K562 (cell line): Measurements from ENCODE around the gene NUDT22. TPM values are rescaled to one million over a fixed set of nuclear protein-coding genes. Genes with fewer than 3 reads are reported as not detected.

Source experiments
- ATAC-seq: fragments of 200-7000 bp; cut with Tn5 transposase; 3 replicates; pipeline ENCODE4 v1.9.1; 2020; ENCODE audit warnings: moderate library complexity
- BruUV-seq: library from RNA; stranded (reverse); fragments of 400-500 nt; replicated peaks from 2 replicates; lab custom pipeline; 2021; lab: Mats Ljungman, UMichigan
- CTCF ChIA-PET: fragments of 300-600 bp; formaldehyde crosslinking; extraction: SDS; loops from one replicate; lab custom pipeline; 2021; ENCODE audit warnings: low intra/inter-chr PET ratio; lab: Yijun Ruan, JAX
- POLR2A ChIA-PET: fragments of 300-600, 350-650 bp; sonication (Branson Sonifier 250); formaldehyde crosslinking; extraction: SDS; loops from one replicate; lab custom pipeline; 2021; ENCODE audit warnings: antibody characterized with exemption, inconsistent platforms; lab: Yijun Ruan, JAX
- DNase-seq, 4 experiments: peaks; one replicate each; pipeline versions ENCODE4 v3.0.0 to v3.0.0-alpha.2; 2011 to 2018; ENCODE audit warnings: low spot score in 3 of 4, mixed read lengths in 3 of 4; ENCODE audit errors: extremely low read depth in 1 of 4
- FAIRE-seq: peaks from 2 replicates; lab custom pipeline; 2011; peaks lifted over from hg19 to GRCh38; lab: Jason Lieb, UNC
- H2AFZ ChIP-seq: 2 replicates; pipeline ENCODE4 v1.6.0; 2011; ENCODE audit warnings: low read depth, low read length, control low read depth, inconsistent platforms
- H3K27ac ChIP-seq: fragments of 200-600 bp; 3 replicates; pipeline ENCODE4 v1.8.0; 2011; ENCODE audit warnings: low read depth, mild to moderate bottlenecking, control low read depth, inconsistent platforms, low read length, moderate library complexity, mixed read lengths; ENCODE audit errors: extremely low read depth
- H3K27me3 ChIP-seq, 2 experiments: fragments of 300-600 bp in 1 of 2; 2 replicates in 1 of 2; 3 replicates in 1 of 2; pipeline versions ENCODE4 v1.6.0 to v1.8.0; 2011; ENCODE audit warnings: inconsistent platforms in 2 of 2, low read length in 2 of 2, mild to moderate bottlenecking in 1 of 2, mixed read lengths in 1 of 2, moderate library complexity in 1 of 2; ENCODE audit not compliant: control insufficient read depth in 2 of 2, insufficient read depth in 2 of 2
- H3K36me3 ChIP-seq: fragments of 300-600 bp; 3 replicates; pipeline ENCODE4 v1.8.0; 2011; ENCODE audit warnings: mild to moderate bottlenecking, low read length, inconsistent platforms; ENCODE audit not compliant: control insufficient read depth, insufficient read depth
- H3K4me1 ChIP-seq, 2 experiments: fragments of 200-600 bp in 1 of 2; replicated peaks in 1 of 2; 2 replicates in 1 of 2; 3 replicates in 1 of 2; pipeline versions ENCODE4 v1.5.1 to v1.8.0; 2011; ENCODE audit warnings: inconsistent platforms in 2 of 2, low read length in 2 of 2, mild to moderate bottlenecking in 1 of 2, mixed read lengths in 1 of 2, moderate library complexity in 1 of 2; ENCODE audit not compliant: control insufficient read depth in 2 of 2, insufficient read depth in 2 of 2
- H3K4me2 ChIP-seq: 2 replicates; pipeline ENCODE4 v1.6.1; 2011; ENCODE audit warnings: low read length, control low read depth, inconsistent platforms, mixed read lengths; ENCODE audit not compliant: insufficient read depth
- H3K4me3 ChIP-seq: fragments of 200-600 bp; sonication (generic), shearing (Covaris generic); 2 replicates; pipeline ENCODE4 v1.5.1; 2016; ENCODE audit warnings: control low read depth, inconsistent platforms
- H3K79me2 ChIP-seq: fragments of 200-600 bp; 3 replicates; pipeline ENCODE4 v1.8.0; 2011; ENCODE audit warnings: low read length, inconsistent platforms; ENCODE audit not compliant: control insufficient read depth, insufficient read depth
- H3K9ac ChIP-seq, 2 experiments: 2 replicates each; pipeline versions ENCODE4 v1.6.0 to v1.6.1; 2011; ENCODE audit warnings: low read depth in 2 of 2, low read length in 2 of 2, control low read depth in 1 of 2, inconsistent platforms in 1 of 2, mild to moderate bottlenecking in 1 of 2, mixed read lengths in 1 of 2; ENCODE audit not compliant: insufficient read depth in 1 of 2
- H3K9me1 ChIP-seq: one replicate; pipeline ENCODE4 v1.6.0; 2011; ENCODE audit warnings: inconsistent platforms, mild to moderate bottlenecking, low read length, moderate library complexity; ENCODE audit not compliant: control insufficient read depth, insufficient read depth
- H3K9me3 ChIP-seq: replicated peaks from 2 replicates; pipeline ENCODE4 v1.5.1; 2011; ENCODE audit warnings: low read depth, low read length, inconsistent platforms; ENCODE audit not compliant: control insufficient read depth, insufficient read depth
- H4K20me1 ChIP-seq: replicated peaks from 2 replicates; pipeline ENCODE4 v1.6.1; 2011; ENCODE audit warnings: low read length, inconsistent platforms, mixed read lengths; ENCODE audit not compliant: control insufficient read depth, insufficient read depth
- CBFA2T2 ChIP-seq: fragments of 450-650 bp; conservative IDR thresholded peaks from 2 replicates; pipeline ENCODE4 v1.6.1; 2017; ENCODE audit warnings: mild to moderate bottlenecking
- CBFA2T3 ChIP-seq: fragments of 450-650 bp; IDR thresholded peaks from 2 replicates; pipeline ENCODE4 v1.6.1; 2017
- HDAC6 ChIP-seq: IDR thresholded peaks from 2 replicates; pipeline ENCODE4 v1.6.1; 2012; ENCODE audit warnings: low read depth, mild to moderate bottlenecking, control low read depth, inconsistent platforms, low read length, moderate library complexity
- IRF1 ChIP-seq: sonication (generic); formaldehyde crosslinking; IDR thresholded peaks from 2 replicates; pipeline ENCODE4 v1.8.0; 2022; ENCODE audit warnings: missing genetic modification reagents, mild to moderate bottlenecking, borderline replicate concordance
- MAFK ChIP-seq: IDR thresholded peaks from 2 replicates; pipeline ENCODE4 v1.6.1; 2011; ENCODE audit warnings: low read length, improper control_type of control experiment
- MBD2 ChIP-seq: sonication (generic); IDR thresholded peaks from 2 replicates; pipeline ENCODE4 v1.6.1; 2016; ENCODE audit warnings: low read depth, borderline replicate concordance
- MTA3 ChIP-seq: fragments of 450-650 bp; formaldehyde crosslinking; IDR thresholded peaks from 2 replicates; pipeline ENCODE4 v1.6.1; 2017; ENCODE audit warnings: mild to moderate bottlenecking, borderline replicate concordance
- POLR2AphosphoS5 ChIP-seq: IDR thresholded peaks from 2 replicates; pipeline ENCODE4 v1.6.1; 2011; ENCODE audit warnings: mild to moderate bottlenecking, low read depth, low read length, moderate library complexity; ENCODE audit not compliant: control insufficient read depth, insufficient read depth
- SPI1 ChIP-seq: IDR thresholded peaks from 2 replicates; pipeline ENCODE4 v1.6.1; 2011; ENCODE audit warnings: low read depth, low read length, control low read depth, borderline replicate concordance
- STAT6 ChIP-seq: sonication (generic); formaldehyde crosslinking; IDR thresholded peaks from 2 replicates; pipeline ENCODE4 v1.8.1; 2023; ENCODE audit warnings: mild to moderate bottlenecking, missing genetic modification reagents
- ZBTB49 ChIP-seq: sonication (generic); formaldehyde crosslinking; IDR thresholded peaks from 2 replicates; pipeline ENCODE4 v1.8.0; 2022; ENCODE audit warnings: missing genetic modification reagents, mild to moderate bottlenecking, borderline replicate concordance
- ZBTB5 ChIP-seq: fragments of 450-650 bp; IDR thresholded peaks from 2 replicates; pipeline ENCODE4 v1.6.1; 2017; ENCODE audit warnings: antibody characterized with exemption
- ZNF184 ChIP-seq: sonication (generic); formaldehyde crosslinking; IDR thresholded peaks from 2 replicates; pipeline ENCODE4 v1.5.0; 2020; ENCODE audit warnings: missing genetic modification reagents
- ZNF3 ChIP-seq: fragments of 250-450 bp; sonication (Bioruptor Pico); IDR thresholded peaks from 2 replicates; pipeline ENCODE4 v1.5.0; 2021; ENCODE audit warnings: mild to moderate bottlenecking, moderate library complexity
- ZNF695 ChIP-seq: fragments of 450-650 bp; formaldehyde crosslinking; IDR thresholded peaks from 2 replicates; pipeline ENCODE4 v1.4.0; 2020; ENCODE audit warnings: mild to moderate bottlenecking, moderate library complexity
- ZNF785 ChIP-seq: fragments of 250-450 bp; sonication (Bioruptor Pico); IDR thresholded peaks from 2 replicates; pipeline ENCODE4 v1.4.0; 2020; ENCODE audit warnings: mild to moderate bottlenecking
- WGBS: fragments of 100-300 bp; shearing (Covaris generic); methylation state at CpG from one replicate; pipeline ENCODE4 v1.1.6; 2016; ENCODE audit warnings: low coverage, mixed read lengths; ENCODE audit not compliant: insufficient coverage; ENCODE audit errors: missing lambda C conversion rate; 5-methylcytosine and 5-hydroxymethylcytosine counted together
- in situ Hi-C: fragments of 300-500 bp; cut with MboI; formaldehyde crosslinking; loops from 4 replicates; pipeline ENCODE4 v1.15.0; 2018; ENCODE audit warnings: inconsistent platforms, mixed read lengths
- intact Hi-C: fragments of 100-400 bp; cut with micrococcal nuclease; formaldehyde crosslinking; loops from 2 replicates; pipeline ENCODE4 v1.14.2; 2022
- polyA plus RNA-seq, 8 experiments: library from polyadenylated mRNA; depleted of rRNA in 4 of 8; stranded (reverse) in 5 of 8; unstranded in 3 of 8; fragments of >200 nt; fragmentation: Nextera tagmentation in 2 of 8; fragmentation: Illumina TruSeq in 1 of 8; extraction: Ambion mirVana in 2 of 8; extraction: Trizol in 1 of 8; gene quantifications; 2 replicates each; pipeline versions ENCODE4 v1.2.1 to v1.2.3, GENCODE V29; 2011 to 2014; ENCODE audit warnings: inconsistent platforms in 1 of 8, missing spikeins in 1 of 8
- total RNA-seq, 7 experiments: library from RNA; depleted of rRNA in 6 of 7; stranded (reverse); fragments of >200 nt in 6 of 7; fragmentation: Illumina TruSeq in 2 of 7; extraction: Trizol in 2 of 7; gene quantifications; 2 replicates each; pipeline versions ENCODE4 v1.2.1 to v1.2.3, GENCODE V29; 2011 to 2021; ENCODE audit warnings: low replicate concordance in 1 of 7

The NUDT22 gene
- total and polyA plus RNA-seq, 9 of the 15 experiments (the other 6 are each of a cell fraction or from before 2014, with no cell fraction given): 6.3 to 92.6 (median 37.4) TPM

- ChIA-PET CTCF (no interaction called here), POLR2A (interaction anchor here (0.6 to 7.8 kb wide), 8 partner anchors 8 to 60 kb away, joined by 3 to 58 read pairs (median 5); partner anchors contain the start of genes FERMT3, STIP1 and VEGFB)
- Histone ChIP-seq H3K79me2 (peaks cover 51% of the 10 kb centered on the region), H3K4me1 (peaks cover 37 to 88% of the 10 kb centered on the region in 2 experiments), H3K9me1 (no peaks in the 10 kb centered on the region), H3K4me2 (peak overlapping the region; percentile 99), H3K27me3 (no peaks in the 10 kb centered on the region), H3K4me3 (peak overlapping the region; percentile 98), H3K36me3 (peaks cover 37% of the 10 kb centered on the region), H4K20me1 (0 out of 2 replicates have a peak, but pooled peaks cover 3% of the 10 kb centered on the region), H3K9ac (peak overlapping the region; percentile 95 to 98), H3K27ac (peak overlapping the region; percentile 98), H3K9me3 (no peaks in the 10 kb centered on the region), H2AFZ (no peak overlapping the region)
- intact Hi-C loops: loop anchor here (10.0 kb wide), 1 partner anchor 59 kb away; the partner anchor contains the start of genes CATSPERZ and ESRRA
- WGBS: 3% methylated on average over 4 of the region's 6 CpGs
- in situ Hi-C loops: no loop called here
- no peak for FAIRE-seq
- no peak for ATAC-seq
- no TSS peak for BruUV-seq
- DNase-seq: no peak
- TF ChIP-seq ZBTB5: no peak
- TF ChIP-seq CBFA2T2: peak; percentile 51
- TF ChIP-seq ZBTB49 (CRISPR knock-in tag): no peak
- TF ChIP-seq ZNF785 (CRISPR knock-in tag): no peak
- TF ChIP-seq MBD2: no peak
- peak; percentile 48; the same call in 1 of the 2 replicates for TF ChIP-seq SPI1
- TF ChIP-seq HDAC6: no peak
- TF ChIP-seq MAFK: no peak
- peak; percentile 38; the same call in 1 of the 2 replicates for TF ChIP-seq CBFA2T3
- no peak for TF ChIP-seq MTA3
- no peak for TF ChIP-seq STAT6 (CRISPR knock-in tag)
- TF ChIP-seq ZNF184 (CRISPR knock-in tag): no peak
- TF ChIP-seq ZNF3: no peak
- no peak for TF ChIP-seq POLR2AphosphoS5
- TF ChIP-seq ZNF695: no peak
- no peak for TF ChIP-seq IRF1 (CRISPR knock-in tag)
Observed at GRCh38 chr11:64245401-64245796, 19.3 kb downstream of the NUDT22 start.
